GM12864 (cell line): ENCODE results near the gene MYBPC3.
A peak's percentile ranks its signal among the peaks of the same experiment; 100 is the strongest.

Experiments used
- DNase-seq: peaks from one replicate; pipeline ENCODE4 v3.0.0-alpha.2; 2011; ENCODE audit warnings: low read depth
- H3K4me3 ChIP-seq: 2 replicates; pipeline ENCODE4 v1.5.1; 2011; ENCODE audit warnings: mild to moderate bottlenecking, low read depth, low read length, control low read depth
- TF ChIP-seq, protein P1 (sequence below): IDR thresholded peaks from 2 replicates; pipeline ENCODE4 v1.5.1; 2011; ENCODE audit warnings: low read depth, mild to moderate bottlenecking, moderate library complexity, low read length, control low read depth, inconsistent platforms; ENCODE audit errors: missing control alignments

The MYBPC3 gene

DNA sequence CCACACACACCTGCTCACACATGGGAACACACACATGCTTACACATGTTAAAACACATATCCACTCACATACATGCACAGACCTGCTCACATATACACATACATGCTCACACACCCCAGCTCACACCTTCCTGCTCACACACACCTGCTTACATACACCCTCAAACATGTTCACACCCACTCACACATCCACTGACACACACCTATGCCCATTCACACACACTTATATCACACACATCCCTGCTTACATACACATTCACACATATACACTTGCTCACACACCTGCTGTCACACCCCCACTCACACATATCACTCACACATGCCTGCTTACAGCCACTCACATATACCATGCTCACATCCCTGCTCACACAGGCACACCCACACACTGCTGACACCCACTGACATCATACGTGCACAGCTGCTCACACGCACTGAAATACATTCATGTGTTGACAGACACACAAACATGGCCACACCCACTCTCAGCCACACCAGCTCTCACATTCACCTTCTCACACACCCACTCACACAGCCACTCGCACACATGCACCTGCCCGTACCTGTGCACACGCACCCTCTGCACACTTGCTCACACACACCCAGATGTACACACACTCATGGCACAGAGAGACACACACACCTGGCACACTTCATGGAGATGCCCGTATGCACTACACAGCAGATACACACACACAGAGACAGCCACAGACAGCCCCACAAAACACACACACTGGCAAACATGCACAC is 5.7 kb upstream of the MYBPC3 start:
- no peak for DNase-seq
- TF ChIP-seq, protein P1, sequence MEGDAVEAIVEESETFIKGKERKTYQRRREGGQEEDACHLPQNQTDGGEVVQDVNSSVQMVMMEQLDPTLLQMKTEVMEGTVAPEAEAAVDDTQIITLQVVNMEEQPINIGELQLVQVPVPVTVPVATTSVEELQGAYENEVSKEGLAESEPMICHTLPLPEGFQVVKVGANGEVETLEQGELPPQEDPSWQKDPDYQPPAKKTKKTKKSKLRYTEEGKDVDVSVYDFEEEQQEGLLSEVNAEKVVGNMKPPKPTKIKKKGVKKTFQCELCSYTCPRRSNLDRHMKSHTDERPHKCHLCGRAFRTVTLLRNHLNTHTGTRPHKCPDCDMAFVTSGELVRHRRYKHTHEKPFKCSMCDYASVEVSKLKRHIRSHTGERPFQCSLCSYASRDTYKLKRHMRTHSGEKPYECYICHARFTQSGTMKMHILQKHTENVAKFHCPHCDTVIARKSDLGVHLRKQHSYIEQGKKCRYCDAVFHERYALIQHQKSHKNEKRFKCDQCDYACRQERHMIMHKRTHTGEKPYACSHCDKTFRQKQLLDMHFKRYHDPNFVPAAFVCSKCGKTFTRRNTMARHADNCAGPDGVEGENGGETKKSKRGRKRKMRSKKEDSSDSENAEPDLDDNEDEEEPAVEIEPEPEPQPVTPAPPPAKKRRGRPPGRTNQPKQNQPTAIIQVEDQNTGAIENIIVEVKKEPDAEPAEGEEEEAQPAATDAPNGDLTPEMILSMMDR: no peak
- no peak overlapping the region for H3K4me3 ChIP-seq

DNA sequence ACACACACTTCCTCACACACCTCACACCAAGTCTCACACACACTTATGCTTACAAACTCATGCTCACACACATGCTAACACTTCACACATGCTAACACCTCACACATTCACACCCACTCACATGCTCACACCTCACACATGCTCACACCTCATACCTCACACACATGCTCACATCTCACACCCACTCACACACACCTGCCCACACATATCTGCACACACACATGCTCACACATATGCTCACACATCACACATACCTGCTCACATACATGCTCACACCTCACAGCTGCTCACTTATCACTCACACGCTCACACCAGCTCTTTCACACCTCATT is 4.5 kb upstream of the MYBPC3 start:
- DNase-seq: no peak
- TF ChIP-seq, protein P1: no peak
- no peak overlapping the region for H3K4me3 ChIP-seq

- TF ChIP-seq, protein P1: no peak
- no peak for DNase-seq
- H3K4me3 ChIP-seq: no peak overlapping the region
Observed at GRCh38 chr11:47356129-47356997, 3.9 kb upstream of the MYBPC3 start.

DNA sequence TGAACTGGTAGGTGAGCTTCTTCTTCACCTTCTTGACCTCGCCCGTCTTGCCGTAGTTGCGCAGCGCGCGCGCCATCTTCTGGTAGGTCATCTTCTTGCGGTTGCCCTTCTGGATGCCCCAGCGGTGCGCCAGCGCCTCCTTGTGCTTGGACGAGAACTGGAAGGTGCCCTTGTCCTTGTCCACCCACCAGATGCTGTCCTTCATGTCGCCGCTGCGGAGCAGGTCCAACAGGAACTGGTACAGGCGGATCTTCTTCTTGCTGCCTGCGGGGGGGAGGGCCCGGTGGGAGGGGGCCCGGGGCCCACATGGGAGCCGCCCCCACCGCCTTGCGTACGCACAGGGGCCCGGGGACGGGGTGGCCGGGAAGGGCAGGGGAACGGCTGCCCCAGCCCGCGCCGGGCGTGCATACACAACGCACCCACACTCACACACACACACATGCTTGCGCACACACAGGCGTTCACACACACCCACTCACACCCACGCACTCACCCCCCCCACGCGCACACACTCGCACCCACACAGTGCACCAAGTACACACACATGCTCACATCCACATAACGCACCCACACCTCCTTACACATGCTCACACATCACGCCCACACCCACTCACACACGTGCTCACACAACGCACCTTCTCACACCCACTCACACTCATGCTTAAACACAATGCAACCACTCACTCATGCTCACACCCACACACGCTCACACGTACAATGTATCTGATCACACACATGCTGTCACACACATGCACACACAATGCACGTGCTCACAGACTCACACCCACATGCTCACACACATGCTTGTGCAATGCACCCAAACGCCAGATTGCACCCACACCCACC is 3.0 kb upstream of the MYBPC3 start:
- no peak for DNase-seq
- H3K4me3 ChIP-seq: no peak overlapping the region
- TF ChIP-seq, protein P1: peak; percentile 35

DNA sequence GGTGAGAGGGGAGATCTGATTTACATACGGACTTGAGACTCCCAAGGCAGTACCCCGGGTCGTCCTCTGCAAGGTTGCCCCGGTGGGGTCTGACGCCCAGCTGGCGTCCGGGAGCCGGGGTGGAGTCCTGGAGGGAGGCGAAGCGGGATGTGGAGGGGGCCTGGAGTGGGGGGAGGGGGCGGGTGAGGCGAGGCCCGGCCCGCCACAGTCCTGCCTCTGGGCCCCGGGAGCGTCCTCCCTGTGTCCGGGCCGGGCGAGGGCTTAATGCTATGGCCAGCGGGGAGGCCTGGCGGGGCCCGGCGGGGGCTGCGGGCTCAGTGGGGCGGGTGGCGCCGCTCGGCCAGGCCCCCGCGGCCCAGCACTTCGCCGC is 2.4 kb upstream of the MYBPC3 start:
- TF ChIP-seq, protein P1: no peak
- H3K4me3 ChIP-seq: no peak overlapping the region

GRCh38 chr11:47353978-47354774 is 1.7 kb upstream of the MYBPC3 start:
- no peak for DNase-seq
- H3K4me3 ChIP-seq: no peak overlapping the region
- TF ChIP-seq, protein P1: no peak

More for the DNA sequence above, 2.4 kb upstream of the MYBPC3 start:
- no peak for DNase-seq
